ENCODE measurements around the gene KIF26B.

KIF26B gene

DNA sequence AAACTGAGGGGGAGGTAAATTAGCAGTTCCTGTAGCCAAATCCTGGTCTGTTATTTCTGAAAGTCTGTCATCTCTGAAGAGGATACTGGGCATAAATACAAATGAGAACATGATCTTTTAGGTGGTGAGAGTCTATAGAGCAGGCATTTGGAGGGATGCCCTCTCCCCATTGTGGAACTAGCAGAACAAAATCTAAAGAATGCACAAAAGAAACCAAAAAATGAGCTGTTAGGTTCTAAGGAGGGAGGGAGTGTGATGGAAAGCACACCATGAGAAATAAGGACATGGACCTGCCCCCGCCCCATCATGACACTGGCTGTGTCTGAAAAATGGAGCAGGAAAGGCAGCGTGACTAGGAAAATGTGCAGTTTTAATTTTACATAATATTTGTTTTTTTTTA lies 262.0 kb downstream of the KIF26B start:
- TF ChIP-seq CTCF (IDR thresholded peaks at IDR 0.05; ENCODE audit: low read depth, low read length, missing control alignments), result no peak
- DNase-seq (ENCODE audit: extremely low read depth, low read depth), result no peak

GRCh38 chr1:245418077-245418476 lies 263.3 kb downstream of the KIF26B start:
- no peak for TF ChIP-seq CTCF (IDR thresholded peaks at IDR 0.05; ENCODE audit: low read depth, low read length, missing control alignments)
- H3K4me3 ChIP-seq (replicated peaks; ENCODE audit: low read depth, low read length), result no peak overlapping the region
- no peak for DNase-seq (ENCODE audit: extremely low read depth, low read depth)

More for the DNA sequence above, 262.0 kb downstream of the KIF26B start:
- no peak overlapping the region for H3K4me3 ChIP-seq (replicated peaks; ENCODE audit: low read depth, low read length)

- DNase-seq (ENCODE audit: extremely low read depth, low read depth), result no peak
- TF ChIP-seq CTCF (IDR thresholded peaks at IDR 0.05; ENCODE audit: low read depth, low read length, missing control alignments), result no peak
- H3K4me3 ChIP-seq (replicated peaks; ENCODE audit: low read depth, low read length), result no peak overlapping the region
These were observed 264.7 kb downstream of the KIF26B start for GRCh38 chr1:245419461-245419978.

DNA sequence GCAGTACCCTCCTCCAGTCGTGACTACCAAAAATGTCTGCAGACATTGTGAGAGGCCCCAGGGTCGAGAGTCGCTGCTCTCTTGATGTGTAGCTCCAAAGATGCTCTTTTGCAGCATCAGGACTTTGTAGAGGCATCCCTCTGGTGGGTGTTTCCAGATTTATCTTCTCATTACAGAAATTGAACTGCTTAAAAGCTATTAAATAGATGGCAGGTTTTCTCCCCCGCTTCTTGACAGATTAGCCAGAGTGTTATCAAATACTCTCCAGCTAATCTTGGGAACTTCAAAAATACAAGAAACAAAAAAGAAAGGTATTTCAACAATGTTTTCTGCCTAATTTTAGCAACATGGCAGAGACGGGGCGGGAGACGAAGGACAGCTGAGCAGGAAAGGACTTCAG lies 265.2 kb downstream of the KIF26B start:
- no peak for DNase-seq (ENCODE audit: extremely low read depth, low read depth)
- no peak for TF ChIP-seq CTCF (IDR thresholded peaks at IDR 0.05; ENCODE audit: low read depth, low read length, missing control alignments)
- H3K4me3 ChIP-seq (replicated peaks; ENCODE audit: low read depth, low read length), result no peak overlapping the region

GRCh38 chr1:245420926-245421325 lies 266.1 kb downstream of the KIF26B start:
- no peak for TF ChIP-seq CTCF (IDR thresholded peaks at IDR 0.05; ENCODE audit: low read depth, low read length, missing control alignments)
- H3K4me3 ChIP-seq (replicated peaks; ENCODE audit: low read depth, low read length), result no peak overlapping the region
- DNase-seq (ENCODE audit: extremely low read depth, low read depth), result no peak

DNA sequence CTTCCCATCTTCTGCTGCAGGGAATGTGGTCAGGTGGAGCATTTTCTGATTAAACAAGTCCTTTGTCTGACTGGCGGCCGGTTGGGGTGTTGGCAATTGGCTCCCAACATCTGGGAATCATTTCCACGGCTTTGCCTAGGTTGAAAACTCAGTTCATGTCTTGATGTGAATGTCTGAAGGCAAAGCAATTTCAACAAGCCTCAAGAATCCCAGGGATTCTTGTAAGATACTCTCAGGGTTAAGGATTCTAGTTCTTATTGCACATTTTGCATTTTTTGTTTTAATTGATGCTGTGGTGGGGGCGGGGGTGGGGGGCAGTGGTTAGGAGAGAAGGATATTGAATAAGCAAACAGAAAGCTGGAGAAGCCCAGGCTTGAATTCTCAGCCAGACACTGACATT lies 273.9 kb downstream of the KIF26B start:
- DNase-seq (ENCODE audit: extremely low read depth, low read depth), result no peak
- TF ChIP-seq CTCF (IDR thresholded peaks at IDR 0.05; ENCODE audit: low read depth, low read length, missing control alignments), result no peak

GRCh38 chr1:245431706-245432105 lies 276.9 kb downstream of the KIF26B start:
- no peak for DNase-seq (ENCODE audit: extremely low read depth, low read depth)
- TF ChIP-seq CTCF (IDR thresholded peaks at IDR 0.05; ENCODE audit: low read depth, low read length, missing control alignments), result no peak
- H3K4me3 ChIP-seq (replicated peaks; ENCODE audit: low read depth, low read length), result no peak overlapping the region

More for the DNA sequence above, 273.9 kb downstream of the KIF26B start:
- H3K4me3 ChIP-seq (replicated peaks; ENCODE audit: low read depth, low read length), result no peak overlapping the region

All from HFF-Myc (cell line).